HCT116 (cell line): ENCODE results near the gene CDH13.

ENCODE experiments used
- ATF3 ChIP-seq: IDR thresholded peaks from 2 replicates; pipeline ENCODE4 v1.6.1; 2012
- CEBPB ChIP-seq: IDR thresholded peaks from 2 replicates; pipeline ENCODE4 v1.6.1; 2012; ENCODE audit warnings: low read depth
- CTCF ChIP-seq, 3 experiments: fragments of 200-600 bp in 1 of 3; sonication (generic) in 1 of 3; IDR thresholded peaks in 2 of 3; conservative IDR thresholded peaks in 1 of 3; 2 replicates each; pipeline ENCODE4 v1.5.1; 2012 to 2017; ENCODE audit warnings: low read depth in 2 of 3, low read length in 2 of 3, antibody characterized with exemption in 1 of 3, borderline replicate concordance in 1 of 3, control low read depth in 1 of 3, mild to moderate bottlenecking in 1 of 3, mixed read lengths in 1 of 3, mixed run types in 1 of 3, moderate library complexity in 1 of 3; ENCODE audit not compliant: insufficient read depth in 1 of 3
- EZH2 ChIP-seq: fragments of 200-600 bp; sonication (generic); IDR thresholded peaks from 2 replicates; pipeline ENCODE4 v1.6.1; 2017; ENCODE audit warnings: antibody characterized with exemption, mixed run types
- EZH2phosphoT487 ChIP-seq: fragments of 200-600 bp; IDR thresholded peaks from 2 replicates; pipeline ENCODE4 v1.6.1; 2018; ENCODE audit warnings: antibody characterized with exemption, borderline replicate concordance
- FOSL1 ChIP-seq: IDR thresholded peaks from 2 replicates; pipeline ENCODE4 v1.6.1; 2012; ENCODE audit warnings: low read depth
- MAX ChIP-seq: IDR thresholded peaks from 2 replicates; pipeline ENCODE4 v1.6.1; 2012
- POLR2A ChIP-seq: IDR thresholded peaks from 2 replicates; pipeline ENCODE4 v1.7.0; 2011; ENCODE audit warnings: borderline replicate concordance; ENCODE audit not compliant: insufficient read depth, insufficient read length; ENCODE audit errors: extremely low read depth
- REST ChIP-seq: IDR thresholded peaks from 2 replicates; pipeline ENCODE4 v1.6.1; 2012; ENCODE audit warnings: low read depth
- ZFX ChIP-seq: fragments of 450-650 bp; IDR thresholded peaks from 2 replicates; pipeline ENCODE4 v1.6.1; 2017

- TF ChIP-seq CTCF (IDR thresholded peaks at IDR 0.05 in 2 of 3, conservative IDR thresholded peaks at IDR 0.05 in 1 of 3; ENCODE audit: borderline replicate concordance in 1 of 3, insufficient read depth in 1 of 3, low read depth in 2 of 3, low read length in 2 of 3) (no peak), POLR2A (no peak), REST (no peak), ZFX (no peak), CEBPB (no peak), FOSL1 (no peak), EZH2 (no peak), ATF3 (no peak), MAX (no peak), EZH2phosphoT487 (no peak)
These were observed 678.3 kb downstream of the CDH13 start for GRCh38 chr16:83305092-83305491.
